Measurements from ENCODE around the gene EXOC3L1.

EXOC3L1 gene

DNA sequence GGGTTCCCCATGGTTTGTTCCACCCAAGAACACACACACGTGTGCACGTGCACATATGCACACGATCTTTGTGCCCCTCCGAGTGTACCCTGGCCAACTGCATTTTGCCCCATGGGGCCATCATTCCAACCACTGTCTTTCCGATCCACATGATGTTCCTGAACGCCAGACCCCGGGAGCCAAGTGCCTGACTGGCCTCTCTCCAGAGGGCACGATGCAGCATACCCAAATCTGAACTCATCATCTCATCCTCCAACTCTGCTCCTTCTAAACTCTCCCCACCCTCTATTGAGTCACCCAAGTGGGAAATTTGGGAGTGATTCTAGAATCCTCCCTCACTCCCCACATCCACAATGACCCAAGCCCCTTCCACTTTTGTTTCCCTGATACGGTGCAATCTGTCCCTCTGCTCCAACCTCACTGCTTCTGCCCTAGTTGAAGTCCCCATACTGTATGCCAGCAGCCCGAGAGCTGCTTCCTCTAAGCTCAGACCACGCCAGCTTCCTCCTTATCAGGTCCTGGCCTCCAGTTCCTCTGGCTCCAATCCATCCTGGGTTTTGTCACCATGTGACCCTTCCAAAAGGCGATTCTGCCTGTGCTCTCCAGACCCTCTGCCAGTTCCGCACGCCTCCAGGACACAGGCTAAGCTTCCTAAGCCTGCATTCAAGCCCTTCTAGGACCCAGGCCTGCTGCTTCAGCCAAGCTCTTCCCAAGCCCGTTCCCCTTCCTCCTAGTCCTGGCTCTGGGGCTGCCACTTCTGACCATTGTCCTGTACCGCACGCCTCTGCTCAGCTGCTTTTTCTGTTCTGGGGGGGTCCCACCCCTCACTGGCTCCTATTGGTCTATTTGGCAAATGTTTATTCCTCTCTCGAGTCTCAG, 26.9 kb upstream of the EXOC3L1 start:
- FAIRE-seq = no peak

DNA sequence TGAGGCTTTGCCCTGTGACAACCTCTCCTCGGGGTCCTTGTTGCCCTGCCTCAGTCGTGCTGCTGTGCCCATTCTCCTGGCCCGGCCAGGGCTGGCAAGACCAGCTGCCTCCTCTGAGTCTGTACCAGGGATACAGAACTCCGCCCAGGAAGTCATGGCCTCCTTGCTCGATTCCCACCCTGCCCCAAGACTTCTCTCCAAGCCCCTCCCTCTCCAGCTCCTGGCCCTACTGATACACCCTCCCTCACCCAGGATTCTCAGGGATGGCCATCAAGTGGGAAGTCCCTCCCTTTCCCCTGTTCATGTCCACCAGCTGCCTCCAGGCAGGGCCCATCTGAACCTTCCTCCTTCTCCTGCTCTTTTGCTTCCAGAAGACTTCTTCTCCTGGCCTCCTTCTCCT, 25.8 kb upstream of the EXOC3L1 start:
- FAIRE-seq = no peak

DNA sequence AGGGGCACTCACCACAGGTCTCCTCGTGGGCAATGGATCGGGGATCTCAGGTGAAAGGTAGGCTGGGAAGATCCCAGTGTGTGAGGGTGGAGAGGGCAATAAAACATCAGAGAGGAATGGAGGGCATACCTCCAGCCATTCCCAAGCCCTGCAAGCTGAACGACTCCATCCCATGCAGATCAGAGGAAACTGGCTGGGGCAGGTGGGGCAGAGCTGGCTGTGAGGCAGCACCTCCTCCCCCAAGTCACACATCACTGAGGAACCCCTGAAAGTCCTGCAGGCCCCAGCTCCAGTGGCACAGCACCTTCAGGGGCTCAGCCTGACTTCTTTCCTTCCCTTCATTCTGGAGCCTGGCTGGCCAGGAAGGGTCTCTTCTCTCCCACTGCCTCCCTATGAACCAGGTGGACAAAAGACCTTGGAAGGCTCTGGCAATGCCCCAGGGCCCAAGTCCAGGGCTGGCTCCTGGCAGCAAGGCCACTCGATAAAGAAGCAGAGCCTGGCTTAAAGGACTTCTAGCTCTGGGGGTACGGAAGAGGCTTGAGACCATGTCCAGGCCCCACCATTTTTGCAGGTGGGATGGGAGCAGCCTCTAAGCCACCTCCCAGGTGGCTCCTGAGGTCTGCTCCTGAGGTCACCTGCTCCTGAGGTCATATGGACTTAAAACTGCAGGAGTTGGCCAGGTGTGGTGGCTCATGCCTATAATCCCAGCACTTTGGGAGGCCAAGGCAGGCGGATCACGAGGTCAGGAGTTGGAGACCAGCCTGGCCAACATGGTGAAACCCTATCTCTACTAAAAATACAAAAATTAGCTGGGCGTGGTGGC, 23.5 kb upstream of the EXOC3L1 start:
- FAIRE-seq = no peak

DNA sequence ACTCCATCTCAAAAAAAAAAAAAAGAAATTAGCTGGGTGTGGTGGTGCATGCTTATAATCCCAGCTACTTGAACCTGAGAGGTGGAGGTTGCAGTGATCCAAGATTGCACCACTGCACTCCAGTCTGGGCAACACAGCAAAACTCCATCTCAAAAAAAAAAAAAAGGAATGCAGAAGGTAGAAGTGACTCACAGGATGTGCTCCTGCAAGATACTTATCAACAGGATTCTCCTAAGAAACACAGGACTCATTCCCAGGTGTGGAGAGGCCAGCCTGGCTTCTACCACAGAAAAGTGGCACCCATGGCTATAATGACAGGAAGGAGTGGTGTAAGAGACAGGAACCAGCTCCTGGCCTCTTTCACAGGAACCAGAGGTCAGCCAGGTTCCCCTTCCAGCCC, 22.8 kb upstream of the EXOC3L1 start:
- no peak for FAIRE-seq

DNA sequence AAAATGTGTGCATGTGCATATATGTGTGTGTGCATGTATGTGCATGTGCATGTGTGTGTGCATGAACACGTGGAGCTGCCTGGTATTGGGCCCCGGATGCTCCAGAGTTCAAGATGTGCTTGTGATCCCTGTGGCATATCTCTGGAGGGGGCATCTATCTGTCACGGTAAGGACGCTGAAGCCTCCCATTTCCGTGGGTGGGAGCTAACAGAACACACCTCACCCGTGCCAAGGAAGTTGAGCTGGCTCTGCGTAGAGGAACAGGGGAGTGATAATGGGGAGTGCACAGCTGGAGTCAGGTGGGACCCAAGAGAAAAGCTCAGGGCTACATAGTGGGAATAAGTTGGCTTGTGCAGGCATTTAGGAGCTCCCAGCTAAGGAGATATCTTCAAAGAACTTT, 21.7 kb upstream of the EXOC3L1 start:
- no peak for FAIRE-seq

DNA sequence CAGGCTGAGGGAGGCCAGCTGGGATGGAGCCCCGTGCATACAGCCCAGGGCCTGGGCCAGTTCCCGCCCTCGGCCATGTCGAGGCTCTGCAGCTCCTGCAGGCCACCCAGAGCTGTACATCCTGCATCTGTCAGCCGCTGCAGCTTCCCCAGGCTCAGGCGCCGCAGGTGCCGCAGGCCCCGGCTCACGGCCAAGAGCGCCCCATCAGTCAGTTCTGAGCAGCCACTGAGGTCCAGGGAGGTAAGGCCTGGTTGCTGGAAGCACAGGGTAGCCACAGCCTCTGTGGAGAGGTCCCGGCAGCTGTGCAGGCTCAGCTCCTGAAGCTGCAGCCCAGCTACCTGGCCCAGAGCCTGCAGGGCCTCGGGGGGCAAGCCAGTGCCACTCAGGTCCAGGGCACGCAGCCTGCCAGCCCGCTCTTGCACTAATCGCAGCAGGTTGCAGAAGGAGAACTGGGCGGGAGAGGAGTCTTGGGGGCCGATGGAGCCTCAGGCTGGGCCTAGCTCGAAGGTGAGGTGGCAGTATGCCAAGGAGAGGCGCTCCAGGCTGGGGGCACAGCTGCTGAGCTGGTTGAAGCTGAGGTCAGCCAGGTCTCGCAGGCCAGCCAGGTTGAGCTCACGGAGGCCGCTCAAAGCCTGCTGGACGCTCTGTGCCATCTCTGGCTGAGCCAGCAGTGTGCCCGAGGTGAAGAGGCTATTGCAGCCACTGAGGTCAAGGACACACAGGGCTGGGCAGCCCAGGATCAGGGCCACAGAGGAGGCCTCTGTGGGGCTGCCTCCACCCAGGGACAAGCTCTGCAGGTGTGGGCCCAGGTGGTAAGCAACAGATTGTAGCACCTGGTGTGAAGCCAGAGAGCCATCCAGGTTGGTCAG, 20.4 kb upstream of the EXOC3L1 start:
- FAIRE-seq = no peak

DNA sequence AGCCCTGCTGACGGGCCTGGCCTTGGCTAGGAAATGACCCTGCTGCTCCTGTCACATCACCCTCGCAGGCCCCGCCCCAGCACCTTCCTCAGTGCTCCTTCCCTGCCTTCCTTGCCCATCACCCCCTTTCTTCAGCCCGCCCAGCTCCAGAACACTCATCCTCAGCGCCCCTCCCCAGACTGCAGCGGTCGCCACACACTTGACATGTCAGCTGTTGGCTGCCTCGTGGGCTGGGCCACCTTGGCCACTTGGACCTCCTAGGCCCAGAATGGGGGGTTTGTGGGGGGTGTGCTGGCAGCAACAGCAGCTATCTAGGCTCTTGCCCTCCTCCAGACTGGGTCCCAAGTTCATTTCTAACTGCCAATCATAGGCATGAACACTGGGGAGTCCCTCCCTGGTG, 19.6 kb upstream of the EXOC3L1 start:
- FAIRE-seq = no peak

DNA sequence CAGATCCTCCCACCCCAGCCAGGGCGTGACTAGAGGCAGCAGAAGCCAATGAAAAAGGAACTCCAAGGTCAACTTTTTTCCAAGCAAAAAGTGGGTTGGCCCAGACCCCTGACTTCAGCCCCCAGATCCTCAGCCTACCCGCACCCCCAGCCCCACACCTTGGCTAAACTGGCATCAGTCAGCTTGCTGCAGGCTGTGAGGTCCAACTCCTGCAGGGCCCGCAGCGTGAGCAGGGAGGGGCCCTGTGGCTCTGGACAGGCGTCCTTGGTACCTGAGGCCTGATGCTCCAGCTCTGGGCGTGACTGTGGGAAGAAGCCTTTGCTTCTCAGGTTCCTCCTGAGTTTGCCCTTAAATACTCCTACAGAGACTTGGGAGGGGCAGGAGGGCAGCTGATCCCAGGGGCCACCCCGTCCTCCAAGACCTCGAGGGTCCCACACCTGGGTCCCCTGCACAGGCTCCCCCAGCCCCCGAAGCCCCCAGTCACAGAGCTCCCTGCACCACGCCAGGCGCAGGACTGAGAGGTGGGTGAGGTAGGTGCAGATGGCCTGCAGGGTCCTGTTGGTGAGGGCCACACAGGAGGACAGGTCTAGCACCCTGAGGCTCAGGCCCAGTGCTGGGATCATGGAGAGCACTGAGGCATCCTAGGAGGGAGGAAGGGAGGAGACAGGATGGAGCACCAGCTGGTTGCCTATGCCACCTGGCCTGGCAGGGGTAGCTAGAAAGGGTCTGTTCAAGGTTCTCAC, 18.4 kb upstream of the EXOC3L1 start:
- no peak for FAIRE-seq

DNA sequence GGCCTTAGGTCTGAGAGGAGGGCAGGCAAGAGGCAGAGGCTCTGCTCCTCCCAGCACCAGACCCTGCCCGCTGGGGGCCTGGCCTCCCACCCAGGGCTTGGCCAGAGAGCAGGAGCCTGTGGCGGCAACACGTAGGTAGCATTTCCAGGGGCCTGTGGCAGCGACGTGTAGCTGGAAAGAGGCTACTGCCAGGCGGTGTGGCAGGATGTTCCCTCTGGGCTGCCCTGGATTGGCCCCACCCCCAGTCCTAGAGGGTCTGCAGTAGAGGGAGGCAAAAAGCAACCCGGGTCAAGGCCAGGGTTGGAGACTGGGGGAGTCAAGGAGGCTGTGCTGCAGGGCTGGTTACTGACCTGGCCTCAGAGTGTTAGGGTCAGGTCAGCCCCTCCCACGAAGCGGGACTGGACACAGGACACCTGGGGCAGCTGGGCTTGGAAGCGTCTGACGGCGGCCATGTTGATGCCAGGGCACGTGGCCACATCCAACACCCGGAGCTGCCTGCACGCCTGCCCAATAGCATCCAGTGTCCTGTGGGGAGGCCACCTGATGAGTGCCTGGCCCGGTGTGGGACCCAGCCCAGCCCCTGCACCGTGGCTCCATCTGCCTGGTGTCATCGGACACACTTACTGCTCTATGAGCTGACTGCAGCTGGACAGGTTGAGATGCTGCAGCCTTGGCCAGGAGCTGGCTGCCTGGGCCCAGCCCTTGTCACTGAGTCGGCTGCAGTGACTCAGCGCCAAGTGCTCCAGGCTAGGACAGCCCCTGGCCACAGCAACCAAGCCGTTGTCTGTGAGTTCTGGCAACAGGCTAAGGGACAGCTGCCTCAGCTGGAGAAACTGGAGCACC, 17.5 kb upstream of the EXOC3L1 start:
- no peak for FAIRE-seq

DNA sequence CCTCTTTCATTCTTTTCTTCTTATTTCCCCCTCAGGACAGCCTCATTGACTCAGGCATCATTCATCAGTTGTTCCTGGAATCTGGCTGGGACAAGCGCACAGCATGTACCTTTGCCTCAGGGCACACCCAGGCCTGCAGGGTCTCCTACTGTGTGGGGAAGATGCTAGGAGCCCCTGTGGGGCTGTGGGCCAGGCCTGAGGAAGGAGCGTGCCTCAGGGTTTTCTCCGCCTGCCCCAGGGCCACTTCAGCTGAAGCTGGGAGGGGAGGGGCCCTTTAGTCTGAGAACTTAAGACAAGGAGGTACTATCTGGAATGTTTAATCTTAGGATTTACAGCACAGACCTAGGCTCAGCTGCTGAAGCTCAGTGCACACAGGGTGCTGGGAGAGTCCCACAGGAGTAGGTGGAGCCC, 16.9 kb upstream of the EXOC3L1 start:
- FAIRE-seq = no peak

DNA sequence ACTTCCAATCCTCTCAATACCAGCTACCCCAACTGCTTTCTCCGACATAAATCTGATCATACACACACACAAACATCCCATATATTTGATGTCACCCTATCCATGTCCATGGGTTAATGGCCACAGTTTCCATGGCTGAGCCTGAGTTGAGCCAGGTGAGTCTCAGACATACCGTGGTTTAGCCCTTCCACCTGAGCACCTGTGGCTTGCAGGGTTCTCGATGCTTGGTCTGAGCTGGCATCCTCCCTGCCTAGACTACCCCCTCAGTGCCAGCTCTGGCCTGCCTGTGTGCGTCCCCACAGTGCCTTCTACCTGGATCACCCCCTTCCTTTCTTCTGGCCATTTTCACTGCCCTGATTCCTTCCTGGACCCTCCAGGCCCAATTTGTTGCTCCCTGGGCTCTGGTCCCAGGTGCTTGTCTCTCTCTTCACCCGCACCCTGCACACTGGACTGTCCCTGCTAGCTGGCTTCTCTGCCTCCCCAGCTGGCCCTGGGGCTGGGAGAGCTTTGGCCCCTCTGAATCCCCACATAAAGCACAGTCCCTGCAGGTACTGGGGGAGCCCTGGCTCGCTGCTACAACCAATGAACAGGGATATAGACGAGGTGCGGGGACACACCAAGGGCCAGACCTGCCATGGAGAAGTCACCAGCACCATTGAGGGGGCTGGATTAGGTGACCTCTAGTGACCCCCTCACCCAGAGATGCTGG, 16.3 kb upstream of the EXOC3L1 start:
- FAIRE-seq = no peak

DNA sequence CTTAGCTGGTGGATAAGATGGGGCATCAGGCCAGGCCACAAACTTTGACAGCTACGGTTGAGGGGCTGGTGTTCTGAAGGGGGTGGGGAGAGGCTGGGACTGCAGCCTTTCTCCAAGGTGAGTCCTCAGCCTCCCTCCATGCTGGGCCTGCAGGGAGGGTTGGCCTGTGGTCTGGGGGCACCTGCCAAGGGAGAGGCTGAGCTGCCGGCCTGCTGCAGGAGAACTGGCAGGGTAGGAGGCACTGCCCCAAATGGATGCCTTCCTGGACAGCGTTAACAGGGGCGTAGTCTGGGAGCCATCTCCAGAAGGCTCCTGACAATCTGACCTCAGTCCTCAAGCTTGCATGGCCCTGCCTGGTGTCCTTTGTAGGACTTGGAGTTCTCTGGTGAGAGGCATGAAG, 14.1 kb upstream of the EXOC3L1 start:
- no peak for FAIRE-seq

DNA sequence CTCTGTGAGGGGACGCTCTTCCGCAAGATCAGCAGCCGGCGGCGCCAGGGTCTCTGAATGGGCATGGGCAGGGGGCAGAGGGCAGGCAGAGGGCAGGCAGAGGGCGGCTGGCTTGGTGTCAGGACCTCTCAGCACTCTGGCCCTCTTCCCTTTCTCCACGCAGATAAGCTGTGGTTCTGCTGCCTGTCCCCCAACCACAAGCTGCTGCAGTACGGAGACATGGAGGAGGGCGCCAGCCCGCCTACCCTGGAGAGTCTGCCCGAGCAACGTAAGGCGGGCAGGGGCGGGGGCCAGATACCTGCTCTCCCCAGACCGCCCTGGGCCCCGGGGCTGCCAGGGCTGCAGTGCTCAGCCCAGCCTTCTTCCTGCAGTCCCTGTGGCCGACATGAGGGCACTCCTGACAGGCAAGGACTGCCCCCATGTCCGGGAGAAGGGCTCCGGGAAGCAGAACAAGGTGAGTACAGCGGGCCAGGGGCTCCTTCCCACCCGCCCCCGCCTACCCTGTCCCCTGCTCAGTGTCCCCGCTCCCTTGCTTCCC, 13.1 kb upstream of the EXOC3L1 start:
- FAIRE-seq = no peak

DNA sequence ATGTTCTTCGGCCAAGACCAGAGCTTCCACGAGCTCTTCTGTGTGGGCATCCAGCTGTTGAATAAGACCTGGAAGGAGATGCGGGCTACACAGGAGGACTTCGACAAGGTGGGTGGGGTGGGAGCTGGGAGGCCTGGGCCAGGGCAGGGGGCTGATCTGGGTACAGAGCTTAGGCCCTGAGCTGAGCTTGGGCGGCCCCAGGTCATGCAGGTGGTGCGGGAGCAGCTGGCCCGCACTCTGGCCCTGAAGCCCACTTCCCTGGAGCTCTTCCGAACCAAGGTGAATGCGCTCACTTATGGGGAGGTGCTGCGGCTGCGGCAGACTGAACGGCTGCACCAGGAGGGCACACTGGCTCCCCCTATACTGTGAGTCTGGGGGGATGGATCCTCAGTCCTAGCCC, 12.5 kb upstream of the EXOC3L1 start:
- no peak for FAIRE-seq

DNA sequence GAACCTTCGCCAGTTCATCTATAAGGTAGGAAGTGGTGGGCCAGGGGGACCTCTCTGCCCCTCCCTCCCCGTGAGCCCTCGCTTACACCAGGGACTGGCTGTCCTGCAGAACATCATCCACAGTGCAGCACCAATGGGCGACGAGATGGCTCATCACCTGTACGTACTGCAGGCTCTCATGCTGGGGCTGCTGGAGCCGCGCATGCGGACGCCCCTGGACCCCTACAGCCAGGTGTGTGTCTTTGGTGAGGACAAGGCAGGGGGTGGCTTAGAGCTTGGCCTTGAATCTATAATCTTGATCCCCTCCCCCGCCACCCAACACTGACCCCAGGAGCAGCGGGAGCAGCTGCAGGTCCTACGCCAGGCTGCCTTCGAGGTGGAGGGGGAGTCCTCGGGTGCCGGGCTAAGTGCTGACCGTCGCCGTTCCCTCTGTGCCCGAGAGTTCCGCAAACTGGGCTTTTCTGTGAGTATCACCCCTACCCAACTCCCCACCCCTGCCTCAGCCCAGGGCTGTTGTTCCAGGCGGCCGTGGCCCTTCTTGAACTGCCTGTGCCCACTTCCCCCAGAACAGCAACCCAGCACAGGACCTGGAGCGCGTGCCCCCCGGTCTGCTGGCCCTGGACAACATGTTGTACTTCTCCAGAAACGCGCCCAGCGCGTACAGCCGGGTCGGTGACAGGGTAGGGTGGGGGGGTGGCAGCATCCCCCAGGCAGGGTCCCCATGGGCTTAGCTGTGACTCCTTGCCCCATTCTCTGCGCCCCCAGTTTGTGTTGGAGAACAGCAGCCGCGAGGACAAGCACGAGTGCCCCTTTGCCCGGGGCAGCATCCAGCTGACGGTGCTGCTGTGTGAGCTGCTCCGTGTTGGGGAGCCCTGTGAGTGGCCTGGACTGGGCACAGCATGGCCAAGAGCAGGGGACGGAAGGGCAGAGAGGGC, 11.7 kb upstream of the EXOC3L1 start:
- no peak for FAIRE-seq

DNA sequence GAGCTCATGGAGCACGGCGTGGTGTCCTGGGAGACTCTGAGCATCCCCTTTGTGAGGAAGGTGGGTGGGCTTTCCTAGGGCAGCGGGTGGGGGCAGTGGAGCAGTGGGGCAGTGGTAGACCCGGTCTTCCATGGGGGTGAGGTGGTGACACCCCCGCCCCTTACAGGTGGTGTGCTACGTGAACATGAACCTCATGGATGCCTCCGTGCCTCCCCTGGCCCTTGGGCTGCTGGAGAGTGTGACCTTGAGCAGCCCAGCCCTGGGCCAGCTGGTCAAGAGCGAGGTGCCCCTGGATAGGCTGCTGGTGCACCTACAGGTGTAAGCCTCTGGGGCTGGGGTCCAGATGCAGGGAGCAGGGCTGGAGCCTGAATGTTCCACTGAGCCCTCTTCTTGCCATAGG, 10.6 kb upstream of the EXOC3L1 start:
- no peak for FAIRE-seq

DNA sequence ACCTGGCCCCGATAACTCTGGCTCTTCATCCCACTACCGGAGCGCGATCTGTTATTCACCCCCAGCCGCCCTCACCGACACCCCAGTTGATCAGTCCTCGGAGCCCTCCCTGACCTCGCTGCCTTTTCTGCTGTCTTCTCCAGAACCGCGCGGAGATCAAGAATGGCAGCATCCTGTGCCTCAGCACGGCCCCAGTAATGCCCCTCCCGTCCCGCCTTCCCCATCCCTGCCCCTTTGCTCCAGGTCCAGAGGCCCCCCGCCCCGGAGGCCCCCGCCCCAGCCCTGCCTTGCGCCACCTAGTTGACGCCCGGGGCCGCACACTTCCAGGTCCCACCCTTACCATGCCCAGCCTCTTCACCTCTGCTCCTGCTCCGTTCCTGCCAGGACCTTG, 9.9 kb upstream of the EXOC3L1 start:
- no peak for FAIRE-seq

DNA sequence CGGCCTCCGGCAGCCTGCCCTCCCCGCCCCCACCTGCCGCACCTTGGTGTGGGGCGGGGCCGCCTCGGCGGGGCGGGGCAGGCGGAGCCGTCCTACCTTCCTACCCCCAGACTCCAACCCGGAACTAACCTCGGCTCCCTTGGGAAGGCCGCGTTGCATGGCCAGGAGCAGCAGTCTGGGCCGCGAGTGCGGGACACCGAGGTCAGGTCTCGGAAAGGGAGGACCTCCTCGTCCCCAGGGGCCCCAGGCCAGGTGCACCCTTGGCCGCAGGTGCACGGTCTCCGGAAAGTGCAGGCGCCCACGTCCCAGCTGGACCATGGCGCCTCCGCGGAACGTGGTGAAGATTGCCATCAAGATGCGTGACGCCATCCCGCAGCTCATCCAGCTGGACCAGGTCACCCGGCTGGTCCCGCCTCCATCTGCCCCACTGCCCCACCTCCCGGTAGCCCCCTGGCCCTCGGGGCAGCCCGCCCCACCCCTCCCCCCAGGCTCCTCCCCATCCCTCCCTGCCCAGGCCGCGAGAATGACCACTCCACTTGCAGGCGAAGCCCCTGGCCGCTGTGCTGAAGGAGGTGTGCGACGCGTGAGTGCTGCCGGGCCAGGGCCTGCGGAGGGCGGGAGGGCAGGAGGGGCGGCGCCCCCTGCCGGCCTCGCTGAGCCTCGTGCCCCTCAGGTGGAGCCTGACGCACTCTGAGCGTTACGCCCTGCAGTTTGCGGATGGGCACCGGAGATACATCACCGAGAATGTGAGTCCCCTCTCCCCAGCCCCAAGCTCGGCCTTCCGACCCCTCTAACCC, 9.3 kb upstream of the EXOC3L1 start, which contains the start of gene ELMO3:
ELMO3 (plus strand) TSS at position 121 of the 797 bp plus-strand sequence; CDS start at position 317, 196 bp downstream.
- no peak for FAIRE-seq
